ENCODE measurements around the gene TRABD. TPM values are rescaled to one million over a fixed set of nuclear protein-coding genes. Genes with fewer than 3 reads are reported as not detected.
A peak's percentile ranks its signal among the peaks of the same experiment; 100 is the strongest.
"Not testable (repeated sequence)": the region's sequence is repeated elsewhere in the genome, so short reads cannot be mapped to it uniquely, and the experiment has no call there.

TRABD gene
- total RNA-seq, 1 donor from 2014 or later: 44.4 TPM

DNA sequence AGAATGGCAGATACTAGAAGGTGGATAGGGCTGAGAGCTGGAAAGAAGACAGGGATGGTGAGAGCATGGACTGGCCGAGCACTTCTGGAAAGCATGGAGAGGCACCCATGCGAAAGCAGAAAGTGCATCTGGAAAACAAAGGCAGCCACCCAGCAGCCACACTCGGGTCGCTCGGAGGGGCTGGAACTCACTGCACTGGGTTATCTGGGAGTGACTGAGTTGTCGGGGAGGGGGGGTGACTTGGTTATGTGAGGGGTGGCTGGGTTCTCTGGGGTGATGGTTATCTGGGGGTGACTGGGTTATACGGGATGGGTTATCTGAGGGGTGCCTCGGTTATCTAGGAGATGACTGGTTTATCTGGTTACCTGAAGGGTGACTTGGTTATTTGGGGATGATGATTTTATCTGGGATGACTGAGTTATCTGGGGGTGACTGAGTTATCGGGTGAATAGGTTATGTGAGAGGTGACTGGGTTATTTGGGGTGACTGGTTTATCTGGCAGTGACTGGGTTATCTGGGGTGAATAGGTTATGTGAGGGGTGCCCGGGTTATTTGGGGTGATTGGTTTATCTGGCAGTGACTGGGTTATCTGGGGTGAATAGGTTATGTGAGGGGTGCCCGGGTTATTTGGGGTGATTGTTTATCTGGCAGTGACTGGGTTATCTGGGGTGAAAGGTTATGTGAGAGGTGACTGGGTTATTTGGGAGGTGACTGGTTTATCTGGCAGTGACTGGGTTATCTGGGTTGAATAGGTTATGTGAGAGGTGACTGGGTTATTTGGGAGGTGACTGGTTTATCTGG lies 17.8 kb upstream of the TRABD start:
- Mint-ChIP-seq H3K36me3 (no peaks in the 10 kb centered on the region), H3K4me3 (peak overlapping the region; percentile 74), H3K27ac (no peak overlapping the region), H3K4me1 (peaks cover 8% of the 10 kb centered on the region), H3K27me3 (ENCODE audit: low read depth) (peaks cover 26% of the 10 kb centered on the region), H3K9me3 (no peaks in the 10 kb centered on the region)
- DNase-seq (ENCODE audit: low spot score in 2 of 2, unreplicated experiment in 2 of 2): no peak
- TF ChIP-seq, protein P1, sequence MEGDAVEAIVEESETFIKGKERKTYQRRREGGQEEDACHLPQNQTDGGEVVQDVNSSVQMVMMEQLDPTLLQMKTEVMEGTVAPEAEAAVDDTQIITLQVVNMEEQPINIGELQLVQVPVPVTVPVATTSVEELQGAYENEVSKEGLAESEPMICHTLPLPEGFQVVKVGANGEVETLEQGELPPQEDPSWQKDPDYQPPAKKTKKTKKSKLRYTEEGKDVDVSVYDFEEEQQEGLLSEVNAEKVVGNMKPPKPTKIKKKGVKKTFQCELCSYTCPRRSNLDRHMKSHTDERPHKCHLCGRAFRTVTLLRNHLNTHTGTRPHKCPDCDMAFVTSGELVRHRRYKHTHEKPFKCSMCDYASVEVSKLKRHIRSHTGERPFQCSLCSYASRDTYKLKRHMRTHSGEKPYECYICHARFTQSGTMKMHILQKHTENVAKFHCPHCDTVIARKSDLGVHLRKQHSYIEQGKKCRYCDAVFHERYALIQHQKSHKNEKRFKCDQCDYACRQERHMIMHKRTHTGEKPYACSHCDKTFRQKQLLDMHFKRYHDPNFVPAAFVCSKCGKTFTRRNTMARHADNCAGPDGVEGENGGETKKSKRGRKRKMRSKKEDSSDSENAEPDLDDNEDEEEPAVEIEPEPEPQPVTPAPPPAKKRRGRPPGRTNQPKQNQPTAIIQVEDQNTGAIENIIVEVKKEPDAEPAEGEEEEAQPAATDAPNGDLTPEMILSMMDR (IDR thresholded peaks at IDR 0.05; ENCODE audit: unreplicated experiment): no peak

DNA sequence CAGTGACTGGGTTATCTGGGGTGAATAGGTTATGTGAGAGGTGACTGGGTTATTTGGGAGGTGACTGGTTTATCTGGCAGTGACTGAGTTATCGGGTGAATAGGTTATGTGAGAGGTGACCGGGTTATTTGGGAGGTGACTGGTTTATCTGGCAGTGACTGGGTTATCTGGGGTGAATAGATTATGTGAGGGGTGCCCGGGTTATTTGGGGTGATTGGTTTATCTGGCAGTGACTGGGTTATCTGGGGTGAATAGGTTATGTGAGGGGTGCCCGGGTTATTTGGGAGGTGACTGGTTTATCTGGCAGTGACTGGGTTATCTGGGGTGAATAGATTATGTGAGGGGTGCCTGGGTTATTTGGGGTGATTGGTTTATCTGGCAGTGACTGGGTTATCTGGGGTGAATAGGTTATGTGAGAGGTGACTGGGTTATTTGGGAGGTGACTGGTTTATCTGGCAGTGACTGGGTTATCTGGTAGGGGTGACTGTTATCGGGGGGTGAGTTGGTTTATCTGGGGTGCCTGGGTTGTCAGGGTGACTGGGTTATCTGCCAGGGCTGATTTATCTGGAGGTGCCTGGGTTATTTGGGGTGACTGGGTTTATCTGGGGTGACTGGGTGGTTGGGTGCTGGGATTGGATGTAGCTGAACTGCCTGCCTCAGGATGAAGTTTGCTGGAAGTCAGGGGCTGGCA lies 17.1 kb upstream of the TRABD start:
- H3K4me3 Mint-ChIP-seq: peak overlapping the region; percentile 74
- H3K27ac Mint-ChIP-seq; H3K36me3 Mint-ChIP-seq; DNase-seq (ENCODE audit: low spot score in 2 of 2, unreplicated experiment in 2 of 2); H3K4me1 Mint-ChIP-seq; H3K9me3 Mint-ChIP-seq: not testable (repeated sequence)
- H3K27me3 Mint-ChIP-seq (ENCODE audit: low read depth): peaks cover 26% of the 10 kb centered on the region

DNA sequence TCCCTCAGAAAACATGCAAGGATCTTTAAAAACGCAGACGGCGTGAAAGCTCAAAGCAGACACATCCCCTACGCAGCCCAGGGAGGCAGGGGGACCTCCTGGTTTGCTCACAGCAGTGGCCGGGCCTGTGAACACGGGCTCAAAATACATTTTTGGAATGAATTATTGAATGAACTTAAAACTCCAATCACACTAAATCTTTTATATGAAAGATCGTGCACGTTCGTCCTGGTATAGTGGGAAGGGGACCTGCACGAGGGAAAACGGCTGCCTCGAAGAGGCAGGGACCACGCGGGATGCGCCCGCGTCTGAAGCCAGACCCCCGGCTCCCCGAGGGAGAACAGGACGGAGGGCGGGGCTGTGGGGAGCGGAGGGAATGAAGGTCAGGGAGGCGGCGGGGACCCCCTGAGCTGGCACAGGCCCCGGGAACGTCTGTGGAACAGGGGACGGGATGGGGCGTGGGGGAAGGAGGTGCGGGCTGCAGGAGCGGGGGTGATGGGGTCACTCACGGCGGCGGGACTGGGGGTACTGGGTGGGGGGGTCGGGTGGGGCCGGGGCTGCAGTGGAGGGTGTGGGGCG lies 16.4 kb upstream of the TRABD start:
- peaks cover 8% of the 10 kb centered on the region for H3K4me1 Mint-ChIP-seq
- peaks cover 26% of the 10 kb centered on the region for H3K27me3 Mint-ChIP-seq (ENCODE audit: low read depth)
- no peak for DNase-seq (ENCODE audit: low spot score in 2 of 2, unreplicated experiment in 2 of 2)
- peak overlapping the region; percentile 74 for H3K4me3 Mint-ChIP-seq
- H3K36me3 Mint-ChIP-seq: no peaks in the 10 kb centered on the region
- TF ChIP-seq, protein P1 (IDR thresholded peaks at IDR 0.05; ENCODE audit: unreplicated experiment): no peak
- H3K9me3 Mint-ChIP-seq: no peaks in the 10 kb centered on the region
- peak overlapping the region; percentile 39 for H3K27ac Mint-ChIP-seq

DNA sequence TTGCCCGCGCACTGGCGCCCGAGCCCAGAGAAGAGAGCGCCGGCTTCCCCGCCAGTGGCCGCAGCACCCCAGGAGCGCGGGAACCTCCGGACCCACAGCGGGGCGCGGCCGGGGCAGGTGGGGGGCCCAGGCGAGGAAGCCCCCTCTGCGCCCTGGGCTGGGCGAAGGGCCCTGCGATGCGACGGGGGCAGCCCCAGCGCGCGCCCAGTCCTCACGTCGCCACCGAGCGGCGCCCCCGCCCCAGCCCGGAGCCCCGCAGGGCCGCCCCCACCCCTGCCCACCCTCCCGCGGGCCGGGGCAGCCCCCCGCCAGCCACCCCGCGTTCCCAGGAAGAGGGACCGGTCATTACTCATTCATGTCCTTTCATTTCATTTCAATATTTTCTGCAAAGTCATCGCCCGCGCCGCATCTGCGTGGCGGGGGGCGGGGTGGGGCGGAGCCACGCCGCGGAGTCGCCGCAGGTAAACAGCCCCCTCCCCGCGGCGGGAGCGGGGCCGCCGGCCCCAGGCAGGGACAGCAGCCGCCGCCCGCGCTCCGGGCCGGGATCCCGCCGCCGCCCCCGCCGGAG lies 15.9 kb upstream of the TRABD start:
- Mint-ChIP-seq H3K36me3 (no peaks in the 10 kb centered on the region), H3K4me3 (peak overlapping the region; percentile 54), H3K4me1 (peaks cover 8% of the 10 kb centered on the region), H3K27me3 (ENCODE audit: low read depth) (peaks cover 26% of the 10 kb centered on the region), H3K9me3 (no peaks in the 10 kb centered on the region), H3K27ac (no peak overlapping the region)
- DNase-seq (ENCODE audit: low spot score in 2 of 2, unreplicated experiment in 2 of 2): no peak
- TF ChIP-seq, protein P1 (IDR thresholded peaks at IDR 0.05; ENCODE audit: unreplicated experiment): no peak

DNA sequence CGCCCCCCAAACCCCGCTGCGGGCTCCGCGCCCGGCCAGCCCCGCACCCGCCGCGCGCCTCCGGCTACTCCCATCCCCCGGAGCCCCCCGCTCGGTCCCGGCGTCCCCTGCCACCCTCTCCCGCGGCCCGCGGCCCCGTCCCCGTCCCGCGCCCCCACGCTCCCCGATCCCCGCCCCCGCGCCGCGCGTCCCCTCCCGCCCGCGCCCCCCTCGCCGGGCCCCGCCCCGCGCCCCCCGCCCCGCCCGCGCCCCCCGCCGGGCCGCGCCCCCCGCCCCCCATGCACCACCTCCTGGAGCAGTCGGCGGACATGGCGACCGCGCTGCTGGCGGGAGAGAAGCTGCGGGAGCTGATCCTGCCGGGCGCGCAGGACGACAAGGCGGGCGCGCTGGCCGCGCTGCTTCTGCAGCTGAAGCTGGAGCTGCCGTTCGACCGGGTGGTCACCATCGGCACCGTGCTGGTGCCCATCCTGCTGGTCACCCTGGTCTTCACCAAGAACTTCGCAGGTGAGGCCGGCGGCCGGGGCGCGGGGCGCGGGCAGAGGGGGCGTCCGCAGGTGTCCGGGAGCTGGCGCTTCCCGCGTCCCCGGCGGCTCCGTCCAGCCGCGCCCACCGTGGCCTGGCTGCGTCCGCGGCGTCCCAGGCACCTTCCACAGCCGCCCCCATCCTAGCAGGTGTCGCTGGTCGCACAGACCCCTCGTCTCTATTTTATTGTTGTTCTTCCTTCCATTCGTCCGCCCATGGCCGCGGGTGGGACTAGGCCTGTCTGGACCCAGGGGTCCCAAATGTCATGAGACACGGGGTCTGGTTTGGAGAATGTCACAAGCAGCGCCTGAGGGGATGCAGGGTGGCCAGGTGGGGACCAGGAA lies 15.0 kb upstream of the TRABD start, which contains the start of gene PANX2:
TSS of gene PANX2 (plus strand) at position 279 of the 866 bp plus-strand sequence. CDS start at position 279, 0 bp downstream.
- H3K27me3 Mint-ChIP-seq (ENCODE audit: low read depth): peaks cover 22% of the 10 kb centered on the region
- peak within 1 kb of the TSS; percentile 78 for H3K4me3 Mint-ChIP-seq
- H3K36me3 Mint-ChIP-seq: no peaks in the 10 kb centered on the region
- peak within 1 kb of the TSS; percentile 61 for H3K27ac Mint-ChIP-seq
- TF ChIP-seq, protein P1 (IDR thresholded peaks at IDR 0.05; ENCODE audit: unreplicated experiment): no peak
- H3K4me1 Mint-ChIP-seq: peaks cover 8% of the 10 kb centered on the region
- H3K9me3 Mint-ChIP-seq: no peaks in the 10 kb centered on the region
- no peak for DNase-seq (ENCODE audit: low spot score in 2 of 2, unreplicated experiment in 2 of 2)
